HepG2 (cell line): ENCODE data around the gene TMTC2. TPM values are rescaled to one million over a fixed set of nuclear protein-coding genes. Genes with fewer than 3 reads are reported as not detected.

Experiments used
- ATAC-seq: fragments of 200-7000 bp; cut with Tn5 transposase; 3 replicates; pipeline ENCODE4 v1.9.1; 2020; ENCODE audit warnings: mild to moderate bottlenecking, moderate library complexity
- BruUV-seq: library from RNA; stranded (reverse); fragments of 400-500 nt; replicated peaks from 2 replicates; lab custom pipeline; 2021; lab: Mats Ljungman, UMichigan
- CTCF ChIA-PET: fragments of 300-600 bp; formaldehyde crosslinking; extraction: SDS; loops from one replicate; lab custom pipeline; 2021; ENCODE audit warnings: low total read pairs, inconsistent platforms, low intra/inter-chr PET ratio; lab: Yijun Ruan, JAX
- POLR2A ChIA-PET: fragments of 350-600 bp; sonication (Branson Sonifier 250); formaldehyde crosslinking; loops from one replicate; lab custom pipeline; 2020; ENCODE audit warnings: antibody characterized with exemption, inconsistent platforms; lab: Yijun Ruan, JAX
- DNase-seq: peaks from one replicate; pipeline ENCODE4 v3.0.0-alpha.2; 2015; ENCODE audit warnings: low spot score
- FAIRE-seq: peaks from 3 replicates; lab custom pipeline; 2011; peaks lifted over from hg19 to GRCh38; lab: Jason Lieb, UNC
- H2AFZ ChIP-seq: one replicate; pipeline ENCODE4 v1.6.1; 2011; ENCODE audit warnings: low read length, inconsistent platforms
- H3K27ac ChIP-seq: fragments of 300-600 bp; 3 replicates; pipeline ENCODE4 v1.8.0; 2011; ENCODE audit warnings: mixed run types, mild to moderate bottlenecking, mixed read lengths, low read length, inconsistent platforms; ENCODE audit not compliant: insufficient read depth; ENCODE audit errors: extremely low read length
- H3K27me3 ChIP-seq, 2 experiments: fragments of 200-600 bp in 1 of 2; 2 replicates in 1 of 2; 3 replicates in 1 of 2; pipeline versions ENCODE4 v1.6.0 to v1.8.0; 2011; ENCODE audit warnings: low read length in 2 of 2, mild to moderate bottlenecking in 2 of 2, moderate library complexity in 2 of 2, inconsistent platforms in 1 of 2; ENCODE audit not compliant: insufficient read depth in 2 of 2, control insufficient read depth in 1 of 2
- H3K36me3 ChIP-seq, 2 experiments: fragments of 200-600 bp in 1 of 2; replicated peaks in 1 of 2; 2 replicates in 1 of 2; 3 replicates in 1 of 2; pipeline versions ENCODE4 v1.5.1 to v1.8.0; 2011; ENCODE audit warnings: low read length in 2 of 2, inconsistent platforms in 1 of 2; ENCODE audit not compliant: insufficient read depth in 2 of 2, control insufficient read depth in 1 of 2
- H3K4me1 ChIP-seq: 2 replicates; pipeline ENCODE4 v1.5.1; 2012; ENCODE audit warnings: low read length, inconsistent platforms; ENCODE audit not compliant: insufficient read depth
- H3K4me2 ChIP-seq: 2 replicates; pipeline ENCODE4 v1.6.0; 2011; ENCODE audit warnings: low read depth, low read length, inconsistent platforms
- H3K4me3 ChIP-seq, 3 experiments: fragments of 200-600 bp in 1 of 3; sonication (generic), shearing (Covaris generic) in 1 of 3; replicated peaks in 1 of 3; 2 replicates each; pipeline ENCODE4 v1.5.1; 2011 to 2016; ENCODE audit warnings: low read length in 3 of 3, inconsistent platforms in 2 of 3, low read depth in 2 of 3, mild to moderate bottlenecking in 2 of 3, control low read depth in 1 of 3, mixed read lengths in 1 of 3; ENCODE audit not compliant: insufficient read depth in 1 of 3
- H3K79me2 ChIP-seq: one replicate; pipeline ENCODE4 v1.6.1; 2011; ENCODE audit warnings: low read length, inconsistent platforms; ENCODE audit not compliant: insufficient read depth
- H3K9ac ChIP-seq: 2 replicates; pipeline ENCODE4 v1.6.0; 2011; ENCODE audit warnings: mild to moderate bottlenecking, low read depth, low read length, inconsistent platforms; ENCODE audit not compliant: insufficient read depth
- H3K9me3 ChIP-seq: 2 replicates; pipeline ENCODE4 v1.5.1; 2012; ENCODE audit warnings: mild to moderate bottlenecking, low read length
- H4K20me1 ChIP-seq: 2 replicates; pipeline ENCODE4 v1.6.0; 2011; ENCODE audit warnings: inconsistent platforms, mild to moderate bottlenecking, low read length, moderate library complexity; ENCODE audit not compliant: insufficient read depth
- BRD4 ChIP-seq: sonication (generic); formaldehyde crosslinking; IDR thresholded peaks from 2 replicates; pipeline ENCODE4 v1.4.0; 2020; ENCODE audit warnings: missing genetic modification reagents
- DPF2 ChIP-seq: sonication (generic); formaldehyde crosslinking; IDR thresholded peaks from 2 replicates; pipeline ENCODE4 v1.4.0; 2020; ENCODE audit warnings: mild to moderate bottlenecking, low read depth, missing genetic modification reagents, borderline replicate concordance
- ISL2 ChIP-seq: sonication (generic); formaldehyde crosslinking; IDR thresholded peaks from 2 replicates; pipeline ENCODE4 v1.5.0; 2020; ENCODE audit warnings: missing genetic modification reagents
- KDM4B ChIP-seq: sonication (generic); formaldehyde crosslinking; IDR thresholded peaks from 2 replicates; pipeline ENCODE4 v1.4.0; 2020; ENCODE audit warnings: missing genetic modification reagents
- KLF9 ChIP-seq: IDR thresholded peaks from 2 replicates; pipeline ENCODE4 v1.6.1; 2016; ENCODE audit warnings: low read depth
- RFX5 ChIP-seq: IDR thresholded peaks from 2 replicates; pipeline ENCODE4 v1.6.1; 2011; ENCODE audit warnings: low read depth, low read length, improper control_type of control experiment
- TAF1 ChIP-seq: sonication (generic); formaldehyde crosslinking; IDR thresholded peaks from 2 replicates; pipeline ENCODE4 v1.4.0; 2020; ENCODE audit warnings: missing genetic modification reagents
- ZBTB7B ChIP-seq: sonication (generic); formaldehyde crosslinking; IDR thresholded peaks from 2 replicates; pipeline ENCODE4 v1.4.0; 2020; ENCODE audit warnings: missing genetic modification reagents
- ZNF441 ChIP-seq: sonication (generic); formaldehyde crosslinking; IDR thresholded peaks from 2 replicates; pipeline ENCODE4 v1.7.0; 2021; ENCODE audit warnings: missing genetic modification reagents, borderline replicate concordance
- in situ Hi-C: cut with HindIII; loops from 2 replicates; pipeline ENCODE4 v1.10.0; 2017; ENCODE audit warnings: low pct_unique_long_range_greater_than_20kb; ENCODE audit not compliant: extremely low pct_ligation_motif_present
- intact Hi-C: fragments of 100-400 bp; cut with micrococcal nuclease; formaldehyde crosslinking; loops from one replicate; pipeline ENCODE4 v1.10.0; 2022; ENCODE audit not compliant: unreplicated experiment
- polyA plus RNA-seq, 8 experiments: library from polyadenylated mRNA; depleted of rRNA in 3 of 8; stranded (reverse) in 7 of 8; unstranded in 1 of 8; fragments of >200 nt; fragmentation: Illumina TruSeq in 4 of 8; extraction: Trizol in 4 of 8; gene quantifications; 2 replicates each; pipeline versions ENCODE4 v1.2.1 to v1.2.3, GENCODE V29; 2011 to 2016; ENCODE audit warnings: low read depth in 4 of 8, missing spikeins in 1 of 8, mixed read lengths in 1 of 8; ENCODE audit not compliant: insufficient read depth in 1 of 8
- total RNA-seq, 5 experiments: library from RNA; depleted of rRNA; stranded (reverse); fragments of >200 nt; fragmentation: Illumina TruSeq; extraction: Trizol; gene quantifications; 2 replicates each; pipeline ENCODE4 v1.2.3, GENCODE V29; 2016; ENCODE audit warnings: low read depth in 1 of 5
- TF ChIP-seq, protein P1 (sequence below): sonication (generic); formaldehyde crosslinking; IDR thresholded peaks from 2 replicates; pipeline ENCODE4 v1.5.0; 2020; ENCODE audit warnings: missing genetic modification reagents, mild to moderate bottlenecking, borderline replicate concordance
- TF ChIP-seq, protein P2 (sequence below): sonication (generic); formaldehyde crosslinking; IDR thresholded peaks from 2 replicates; pipeline ENCODE4 v1.4.0; 2020; ENCODE audit warnings: missing genetic modification reagents

TMTC2 gene
- total and polyA plus RNA-seq, 2 of the 13 experiments (the other 11 are each of a cell fraction or from before 2014, with no cell fraction given) = 0.55 to 0.63 TPM

DNA sequence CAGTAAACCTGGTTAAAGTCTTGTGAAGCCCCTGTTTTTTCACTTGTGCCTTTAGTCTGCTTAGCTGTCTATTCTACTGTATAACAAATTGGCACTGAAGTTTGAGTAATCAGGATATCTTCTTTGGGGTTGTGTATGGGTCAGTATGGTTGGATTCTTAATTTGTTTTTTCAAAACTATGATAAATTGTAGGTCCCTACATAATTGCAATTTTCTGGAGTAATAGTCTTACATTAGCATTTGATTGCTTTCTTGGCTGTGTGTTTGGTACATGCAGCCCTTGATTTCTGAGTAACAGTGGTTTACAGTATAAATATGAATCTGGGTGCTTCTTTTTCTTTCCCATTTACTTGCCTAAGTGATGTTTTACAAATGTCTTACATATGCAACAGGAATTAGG is 186.6 kb downstream of the TMTC2 start:
- no peaks in the 10 kb centered on the region for H4K20me1 ChIP-seq
- no TSS peak for BruUV-seq
- no peak overlapping the region for H3K4me3 ChIP-seq
- no peaks in the 10 kb centered on the region for H3K79me2 ChIP-seq
- H3K4me2 ChIP-seq = no peak overlapping the region
- in situ Hi-C loops = no loop called here
- H3K4me1 ChIP-seq = no peaks in the 10 kb centered on the region
- no peak for TF ChIP-seq RFX5
- no peak for TF ChIP-seq KLF9 (CRISPR knock-in tag)
- TF ChIP-seq ZBTB7B (CRISPR knock-in tag) = no peak
- no peak for TF ChIP-seq TAF1 (CRISPR knock-in tag)
- TF ChIP-seq, protein P1, sequence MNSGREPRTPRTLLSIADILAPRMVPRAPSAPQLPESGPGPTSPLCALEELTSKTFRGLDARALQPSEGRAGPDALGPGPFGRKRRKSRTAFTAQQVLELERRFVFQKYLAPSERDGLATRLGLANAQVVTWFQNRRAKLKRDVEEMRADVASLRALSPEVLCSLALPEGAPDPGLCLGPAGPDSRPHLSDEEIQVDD (CRISPR knock-in tag) = no peak
- TF ChIP-seq ISL2 (CRISPR knock-in tag) = no peak
- no peak for TF ChIP-seq BRD4 (CRISPR knock-in tag)
- TF ChIP-seq, protein P2, sequence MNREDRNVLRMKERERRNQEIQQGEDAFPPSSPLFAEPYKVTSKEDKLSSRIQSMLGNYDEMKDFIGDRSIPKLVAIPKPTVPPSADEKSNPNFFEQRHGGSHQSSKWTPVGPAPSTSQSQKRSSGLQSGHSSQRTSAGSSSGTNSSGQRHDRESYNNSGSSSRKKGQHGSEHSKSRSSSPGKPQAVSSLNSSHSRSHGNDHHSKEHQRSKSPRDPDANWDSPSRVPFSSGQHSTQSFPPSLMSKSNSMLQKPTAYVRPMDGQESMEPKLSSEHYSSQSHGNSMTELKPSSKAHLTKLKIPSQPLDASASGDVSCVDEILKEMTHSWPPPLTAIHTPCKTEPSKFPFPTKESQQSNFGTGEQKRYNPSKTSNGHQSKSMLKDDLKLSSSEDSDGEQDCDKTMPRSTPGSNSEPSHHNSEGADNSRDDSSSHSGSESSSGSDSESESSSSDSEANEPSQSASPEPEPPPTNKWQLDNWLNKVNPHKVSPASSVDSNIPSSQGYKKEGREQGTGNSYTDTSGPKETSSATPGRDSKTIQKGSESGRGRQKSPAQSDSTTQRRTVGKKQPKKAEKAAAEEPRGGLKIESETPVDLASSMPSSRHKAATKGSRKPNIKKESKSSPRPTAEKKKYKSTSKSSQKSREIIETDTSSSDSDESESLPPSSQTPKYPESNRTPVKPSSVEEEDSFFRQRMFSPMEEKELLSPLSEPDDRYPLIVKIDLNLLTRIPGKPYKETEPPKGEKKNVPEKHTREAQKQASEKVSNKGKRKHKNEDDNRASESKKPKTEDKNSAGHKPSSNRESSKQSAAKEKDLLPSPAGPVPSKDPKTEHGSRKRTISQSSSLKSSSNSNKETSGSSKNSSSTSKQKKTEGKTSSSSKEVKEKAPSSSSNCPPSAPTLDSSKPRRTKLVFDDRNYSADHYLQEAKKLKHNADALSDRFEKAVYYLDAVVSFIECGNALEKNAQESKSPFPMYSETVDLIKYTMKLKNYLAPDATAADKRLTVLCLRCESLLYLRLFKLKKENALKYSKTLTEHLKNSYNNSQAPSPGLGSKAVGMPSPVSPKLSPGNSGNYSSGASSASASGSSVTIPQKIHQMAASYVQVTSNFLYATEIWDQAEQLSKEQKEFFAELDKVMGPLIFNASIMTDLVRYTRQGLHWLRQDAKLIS (CRISPR knock-in tag) = no peak
- TF ChIP-seq ZNF441 (CRISPR knock-in tag) = no peak
- TF ChIP-seq DPF2 (CRISPR knock-in tag) = no peak
- TF ChIP-seq KDM4B (CRISPR knock-in tag) = no peak
- CTCF ChIA-PET = no interaction called here
- no peak overlapping the region for H3K9ac ChIP-seq
- no peak overlapping the region for H2AFZ ChIP-seq
- no peak for FAIRE-seq
- H3K27me3 ChIP-seq = no peaks in the 10 kb centered on the region
- H3K9me3 ChIP-seq = no peaks in the 10 kb centered on the region
- no peak for ATAC-seq
- H3K36me3 ChIP-seq = no peaks in the 10 kb centered on the region
- POLR2A ChIA-PET = no interaction called here
- no peak overlapping the region for H3K27ac ChIP-seq
- DNase-seq = no peak
- intact Hi-C loops = no loop called here
